ENCODE data around the gene LRRC23.

The LRRC23 gene

DNA sequence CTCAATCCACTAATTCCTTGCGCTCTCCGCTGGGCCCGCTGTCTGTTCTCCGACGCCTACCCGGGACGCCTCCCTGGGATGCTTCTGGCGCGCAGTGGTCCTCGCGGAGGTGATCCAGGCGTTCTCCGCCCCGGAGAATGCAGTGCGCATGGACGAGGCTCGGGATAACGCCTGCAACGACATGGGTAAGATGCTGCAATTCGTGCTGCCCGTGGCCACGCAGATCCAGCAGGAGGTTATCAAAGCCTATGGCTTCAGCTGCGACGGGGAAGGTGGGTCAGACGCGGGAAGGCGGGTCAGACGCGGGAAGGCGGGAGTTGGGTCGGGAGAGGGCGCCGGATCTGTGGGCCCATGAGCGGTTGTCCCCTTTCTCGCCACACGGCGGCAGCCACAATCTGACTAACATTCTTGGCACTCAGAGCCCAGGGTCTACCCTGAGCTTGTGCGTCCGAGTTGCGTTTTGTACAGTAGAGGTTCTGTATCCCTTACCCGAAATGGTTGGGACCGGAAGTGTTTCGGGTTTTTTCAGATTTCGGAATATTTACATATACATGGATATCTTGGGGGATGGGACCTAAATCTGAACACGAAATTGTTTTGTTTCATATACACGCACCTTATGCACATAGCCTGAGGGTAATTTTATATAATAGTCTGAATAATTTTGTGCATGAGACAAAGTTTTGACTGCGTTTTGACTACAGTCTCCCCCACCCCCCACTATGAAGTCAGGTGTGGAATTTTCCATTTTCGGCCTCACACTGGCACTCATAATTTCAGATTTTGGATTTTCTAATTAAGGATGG lies 40.0 kb downstream of the LRRC23 start:
- peak; percentile 93 for DNase-seq

DNA sequence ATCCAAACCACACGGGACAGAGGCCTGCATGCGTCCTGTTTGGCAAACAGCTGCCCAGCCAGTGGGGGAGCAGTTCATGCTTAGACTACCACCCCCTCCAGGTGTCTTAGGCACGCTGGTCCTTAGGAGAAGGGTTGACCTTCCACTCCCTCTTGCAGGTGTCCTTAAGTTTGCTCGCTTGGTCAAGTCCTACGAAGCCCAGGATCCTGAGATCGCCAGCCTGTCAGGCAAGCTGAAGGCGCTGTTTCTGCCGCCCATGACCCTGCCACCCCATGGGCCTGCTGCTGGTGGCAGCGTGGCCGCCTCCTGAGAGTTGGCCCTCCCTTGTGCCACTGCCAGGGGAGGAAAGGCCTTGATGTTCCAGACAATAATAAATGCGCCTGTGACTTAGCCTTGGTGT lies 41.0 kb downstream of the LRRC23 start:
- DNase-seq: no peak

DNA sequence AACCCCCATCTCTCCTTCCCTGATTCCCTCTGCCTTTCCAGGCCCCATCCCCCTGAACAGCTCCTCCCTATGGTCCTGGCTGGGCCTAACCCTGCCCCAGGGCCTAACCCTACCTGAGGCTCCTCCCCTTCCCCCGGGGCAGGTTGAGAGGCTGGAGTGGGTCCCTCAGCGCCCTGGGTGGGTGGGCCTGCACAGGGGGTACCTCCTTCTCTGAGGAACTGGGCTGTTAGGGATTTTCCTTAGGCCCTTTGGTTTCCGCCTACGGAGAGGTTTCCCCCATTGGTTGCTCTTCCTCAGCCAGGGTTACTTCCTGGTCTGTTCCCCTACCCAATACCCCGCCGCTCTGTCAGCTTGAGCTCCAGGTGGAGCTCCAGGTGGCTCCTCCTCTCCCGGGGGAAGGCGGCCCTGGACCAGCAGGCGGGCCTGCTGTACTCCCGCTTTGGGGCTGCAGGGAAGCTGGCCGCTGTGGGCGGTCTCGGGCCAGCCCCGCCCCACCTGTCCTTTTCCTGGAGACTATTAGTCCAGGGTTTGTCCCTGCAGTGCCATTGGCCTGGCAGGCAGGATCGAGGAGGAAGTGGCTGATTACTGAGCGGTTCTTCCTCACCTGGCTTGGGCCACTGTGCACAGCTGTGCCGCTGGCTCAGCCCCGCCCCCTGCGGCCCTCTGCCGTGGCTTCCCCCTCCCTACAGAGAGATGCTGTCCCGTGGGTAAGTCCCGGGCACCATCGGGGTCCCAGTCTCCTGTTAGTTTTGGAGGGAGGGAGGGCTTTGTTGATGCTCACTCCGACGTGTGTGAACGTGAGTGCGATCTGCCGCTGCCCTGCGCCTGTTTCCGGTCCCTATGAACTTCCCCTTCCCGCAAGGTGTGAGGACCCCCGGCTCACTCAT lies 41.7 kb downstream of the LRRC23 start:
- no peak for DNase-seq

DNA sequence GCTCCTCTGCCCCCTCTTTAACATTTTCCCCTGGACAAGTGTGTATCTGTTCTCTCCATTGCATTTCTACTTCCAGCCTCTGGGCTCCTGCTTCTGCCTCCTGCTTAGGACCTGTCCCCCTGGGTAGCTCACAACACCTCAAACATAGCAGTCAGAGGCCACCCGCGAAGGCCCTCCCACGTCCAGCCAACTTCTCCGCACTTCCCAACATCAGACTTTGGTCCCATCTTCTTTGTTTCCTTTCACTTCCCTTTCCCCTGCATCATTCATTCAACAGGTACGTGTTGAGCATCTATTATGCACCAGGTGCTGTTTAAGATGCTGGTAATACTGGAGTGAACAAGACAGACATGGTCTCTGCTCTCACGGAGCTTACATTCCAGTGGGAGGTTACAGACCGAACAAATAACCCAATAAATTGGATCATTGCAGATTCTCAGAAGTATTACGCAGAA lies 42.3 kb downstream of the LRRC23 start:
- DNase-seq: no peak

DNA sequence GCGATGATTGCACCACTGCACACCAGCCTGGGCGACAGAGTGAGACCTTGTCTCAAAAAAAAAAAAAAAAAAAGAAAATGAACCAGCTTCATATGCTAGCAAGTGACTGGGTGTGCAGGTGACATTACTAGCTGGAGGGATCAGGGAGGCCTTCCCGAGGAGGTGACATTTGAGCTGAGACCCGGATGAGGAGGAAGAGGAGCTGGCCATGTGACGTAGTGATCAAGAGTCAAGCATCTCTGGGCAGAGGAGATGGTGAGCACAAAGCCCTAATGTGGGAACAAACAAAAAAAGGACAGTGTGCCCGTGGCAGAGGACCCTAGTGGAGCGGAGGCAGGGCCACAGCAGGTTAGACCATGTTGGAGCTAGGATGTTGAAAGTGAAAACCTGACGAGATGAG lies 43.0 kb downstream of the LRRC23 start:
- DNase-seq: no peak

DNA sequence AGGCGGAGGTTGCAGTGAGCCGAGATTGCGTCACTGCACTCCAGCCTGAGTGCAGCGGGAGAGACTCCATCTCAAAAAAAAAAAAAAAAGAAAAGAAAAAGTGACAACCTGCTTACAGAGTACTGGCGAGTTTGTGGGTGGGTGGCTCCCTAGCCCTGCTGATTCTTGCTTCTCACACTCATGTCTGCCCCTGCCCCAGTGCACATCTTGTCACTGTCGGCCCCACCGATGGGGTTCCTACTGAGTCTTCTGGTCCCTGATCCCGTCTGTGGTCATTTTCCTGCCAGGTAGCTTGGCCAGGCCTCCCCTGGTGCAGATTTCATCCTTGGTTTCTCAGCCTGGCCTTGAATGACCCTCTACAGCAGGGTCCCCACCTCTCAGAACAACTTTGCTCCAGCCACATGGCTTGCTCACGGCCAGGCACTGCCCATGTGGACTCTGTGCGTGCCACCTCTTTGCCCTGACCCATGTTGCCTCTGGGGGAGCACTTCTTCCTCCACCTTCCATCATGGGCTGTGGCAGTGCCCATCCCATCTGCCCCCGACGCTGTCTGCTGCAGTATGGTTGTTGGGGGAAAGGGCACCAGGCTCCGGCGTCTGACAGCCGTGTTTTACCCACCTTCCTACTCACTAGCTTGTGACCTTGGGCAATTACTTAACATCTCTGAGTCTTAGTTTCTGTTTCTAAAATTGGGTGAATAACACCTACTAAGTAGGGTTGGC lies 44.4 kb downstream of the LRRC23 start:
- no peak for DNase-seq

DNA sequence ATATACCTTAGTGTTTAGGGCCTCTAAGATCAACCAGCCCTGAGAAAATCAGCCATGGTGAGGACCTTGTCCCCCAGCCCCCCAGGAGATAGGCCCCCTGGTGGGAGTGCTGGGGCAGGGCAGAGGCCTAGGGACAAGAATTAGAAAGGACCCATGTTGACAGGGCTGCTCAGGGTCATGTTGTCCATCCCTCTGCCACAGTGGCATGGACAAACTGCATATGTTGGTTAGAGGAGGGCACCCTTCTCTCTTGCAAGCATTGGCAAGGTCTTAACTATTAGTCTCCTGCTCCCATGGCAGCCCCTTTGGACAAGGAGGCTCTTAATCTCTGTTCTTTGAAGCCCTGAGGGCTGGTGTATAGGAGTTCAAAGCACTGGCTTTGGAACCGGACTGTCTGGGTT lies 45.8 kb downstream of the LRRC23 start:
- no peak for DNase-seq

DNA sequence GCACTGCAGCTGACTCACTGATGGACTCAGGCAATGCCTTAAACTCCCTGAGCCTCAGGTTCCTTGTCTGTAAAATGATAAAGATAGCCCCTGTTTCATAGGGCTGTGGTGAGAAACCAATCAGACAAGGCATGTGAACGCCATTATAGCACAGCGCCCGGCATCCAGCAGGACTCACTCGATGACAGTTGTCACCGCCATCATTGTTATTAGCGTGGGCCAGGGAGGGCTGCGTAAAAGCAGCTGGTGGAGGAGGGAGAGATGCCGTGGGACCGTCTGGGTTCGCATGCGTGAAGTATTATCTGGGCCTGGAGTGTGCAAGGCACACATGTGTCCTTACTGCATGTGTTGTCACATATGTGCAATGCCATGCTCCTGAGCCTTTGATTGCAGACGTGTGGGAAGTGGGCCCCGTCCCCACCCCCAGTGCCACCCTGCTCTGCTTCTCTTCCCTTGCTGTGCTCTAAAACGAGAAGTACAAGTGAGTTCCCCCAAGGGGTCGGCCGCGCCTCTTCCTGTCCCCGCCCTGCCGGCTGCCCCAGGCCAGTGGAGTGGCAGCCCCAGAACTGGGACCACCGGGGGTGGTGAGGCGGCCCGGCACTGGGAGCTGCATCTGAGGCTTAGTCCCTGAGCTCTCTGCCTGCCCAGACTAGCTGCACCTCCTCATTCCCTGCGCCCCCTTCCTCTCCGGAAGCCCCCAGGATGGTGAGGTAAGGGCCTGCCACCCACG lies 46.4 kb downstream of the LRRC23 start, which contains the start of gene PTPN6:
Gene PTPN6, plus strand, starts transcription at position 546 of the 730 bp plus-strand sequence. Its CDS starts 157 bp downstream, at position 703.
- no peak for DNase-seq

DNA sequence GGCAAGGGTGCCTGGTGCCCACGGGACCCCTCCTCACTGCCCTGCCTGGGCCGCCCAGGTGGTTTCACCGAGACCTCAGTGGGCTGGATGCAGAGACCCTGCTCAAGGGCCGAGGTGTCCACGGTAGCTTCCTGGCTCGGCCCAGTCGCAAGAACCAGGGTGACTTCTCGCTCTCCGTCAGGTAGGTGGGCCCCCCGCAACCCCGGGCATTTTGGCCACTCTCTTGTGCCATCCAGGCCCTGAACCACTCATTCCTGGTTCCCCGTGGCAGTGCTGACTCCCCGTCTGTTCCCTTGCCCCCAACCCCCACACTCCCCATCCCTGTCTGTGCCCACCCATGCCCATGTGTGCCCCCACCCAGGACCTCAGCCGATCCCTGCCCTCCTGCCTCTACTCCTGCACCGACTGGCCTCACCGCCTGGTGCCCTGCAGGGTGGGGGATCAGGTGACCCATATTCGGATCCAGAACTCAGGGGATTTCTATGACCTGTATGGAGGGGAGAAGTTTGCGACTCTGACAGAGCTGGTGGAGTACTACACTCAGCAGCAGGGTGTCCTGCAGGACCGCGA lies 47.0 kb downstream of the LRRC23 start:
- DNase-seq: no peak

DNA sequence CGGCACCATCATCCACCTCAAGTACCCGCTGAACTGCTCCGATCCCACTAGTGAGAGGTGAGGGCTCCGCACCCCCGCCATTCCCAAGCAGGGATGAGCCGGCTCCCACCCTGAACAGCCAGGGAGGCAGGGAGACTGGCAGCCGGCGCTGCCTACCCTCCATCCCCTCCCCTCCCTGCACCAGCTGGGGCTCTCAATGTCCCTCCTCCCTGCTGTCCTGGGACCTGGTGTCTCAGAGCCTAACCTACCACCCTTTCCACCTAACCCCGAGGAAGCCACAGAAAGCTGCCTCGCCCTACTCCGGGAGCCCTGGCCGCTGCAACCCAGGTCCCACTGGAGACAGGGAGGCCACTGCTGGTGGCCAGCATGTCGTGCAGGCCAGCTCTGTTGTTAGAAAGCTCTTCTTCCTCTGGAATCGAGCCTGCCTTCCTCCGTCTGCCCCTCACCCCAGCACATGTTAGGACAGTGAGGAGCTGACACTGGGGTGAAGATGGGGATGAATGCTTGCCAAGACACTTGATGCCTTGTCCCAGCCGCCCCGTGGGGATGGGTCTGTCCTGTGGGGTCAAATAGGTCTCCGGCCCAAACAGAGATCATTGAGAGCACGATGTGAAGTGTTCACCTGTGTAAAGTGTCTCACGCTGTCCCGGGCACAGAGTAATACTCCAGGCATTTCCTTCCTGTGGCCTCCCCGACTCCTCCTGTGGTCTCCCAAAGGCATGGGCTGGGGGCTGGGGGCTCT lies 47.7 kb downstream of the LRRC23 start:
- no peak for DNase-seq

DNA sequence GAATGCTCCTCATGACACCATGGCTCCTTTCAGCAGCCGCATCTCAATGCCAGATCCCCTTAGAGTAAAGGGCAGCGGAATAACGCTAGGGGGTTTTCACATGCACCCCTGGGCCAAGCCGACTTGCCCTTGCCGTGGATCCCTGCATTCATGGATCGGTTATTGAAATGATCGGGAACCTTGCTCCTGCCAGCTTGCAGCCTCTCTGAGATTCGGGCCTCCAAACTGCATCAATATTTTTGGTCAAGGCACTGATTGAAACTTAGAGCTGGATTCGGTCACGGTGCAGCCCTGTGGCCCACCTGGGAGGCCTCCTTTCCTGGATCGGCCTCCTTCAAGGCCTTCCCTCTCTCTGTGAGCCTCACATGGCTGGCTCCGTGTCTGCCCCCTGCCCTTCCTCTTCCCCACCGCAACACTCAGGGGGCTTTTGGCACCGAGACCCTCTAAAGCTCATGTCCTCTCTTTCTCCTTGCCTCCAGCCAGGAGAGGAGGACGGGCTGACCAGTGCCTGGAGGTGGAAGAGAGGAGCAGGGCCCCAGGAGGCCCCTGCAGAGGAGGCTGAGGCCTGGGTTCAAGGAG lies 48.3 kb downstream of the LRRC23 start:
- no peak for DNase-seq

DNA sequence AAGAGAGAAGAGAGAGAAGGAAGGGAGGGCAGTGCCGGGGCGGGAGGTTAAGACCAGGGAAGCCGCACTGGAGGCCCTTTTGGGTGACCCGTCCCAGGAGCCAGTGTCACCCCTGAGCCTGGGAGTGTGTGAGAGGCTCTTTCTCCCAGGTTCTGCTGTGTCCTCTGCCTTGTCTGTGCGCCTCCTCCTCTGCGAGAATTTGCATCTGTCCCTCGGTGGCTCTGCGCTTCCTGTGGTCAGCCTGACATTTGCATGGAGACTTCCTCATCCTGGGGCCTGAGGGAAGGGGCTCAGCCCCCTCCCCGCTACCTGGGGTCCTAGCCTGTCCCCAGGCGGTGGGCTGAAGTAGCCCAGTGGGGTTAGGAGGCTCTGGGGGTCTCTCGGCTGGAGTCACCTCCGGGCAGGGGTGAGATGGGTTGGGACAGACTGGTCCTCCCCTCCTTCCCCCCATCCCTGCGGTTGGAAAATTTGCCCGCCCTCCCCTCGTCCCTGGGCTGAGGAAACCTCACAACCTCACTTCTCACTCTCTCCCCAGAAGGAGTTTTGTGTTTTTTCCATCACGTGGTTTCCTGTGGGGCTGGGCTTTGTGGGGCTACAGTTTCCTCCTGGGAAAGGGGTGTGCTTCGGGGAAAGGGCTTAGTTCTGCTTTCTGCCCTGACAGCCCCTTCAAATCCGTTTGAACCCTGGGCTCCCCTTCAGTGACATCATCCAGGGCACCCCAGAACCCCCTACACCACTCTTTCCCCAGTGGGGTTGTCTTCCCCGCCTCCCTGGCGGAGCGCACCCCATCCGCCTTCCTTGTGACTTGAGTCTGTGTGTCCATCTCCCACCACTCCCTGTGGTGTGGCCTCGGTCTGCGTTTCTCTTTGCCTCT lies 49.1 kb downstream of the LRRC23 start:
- peak; percentile 75 for DNase-seq

DNA sequence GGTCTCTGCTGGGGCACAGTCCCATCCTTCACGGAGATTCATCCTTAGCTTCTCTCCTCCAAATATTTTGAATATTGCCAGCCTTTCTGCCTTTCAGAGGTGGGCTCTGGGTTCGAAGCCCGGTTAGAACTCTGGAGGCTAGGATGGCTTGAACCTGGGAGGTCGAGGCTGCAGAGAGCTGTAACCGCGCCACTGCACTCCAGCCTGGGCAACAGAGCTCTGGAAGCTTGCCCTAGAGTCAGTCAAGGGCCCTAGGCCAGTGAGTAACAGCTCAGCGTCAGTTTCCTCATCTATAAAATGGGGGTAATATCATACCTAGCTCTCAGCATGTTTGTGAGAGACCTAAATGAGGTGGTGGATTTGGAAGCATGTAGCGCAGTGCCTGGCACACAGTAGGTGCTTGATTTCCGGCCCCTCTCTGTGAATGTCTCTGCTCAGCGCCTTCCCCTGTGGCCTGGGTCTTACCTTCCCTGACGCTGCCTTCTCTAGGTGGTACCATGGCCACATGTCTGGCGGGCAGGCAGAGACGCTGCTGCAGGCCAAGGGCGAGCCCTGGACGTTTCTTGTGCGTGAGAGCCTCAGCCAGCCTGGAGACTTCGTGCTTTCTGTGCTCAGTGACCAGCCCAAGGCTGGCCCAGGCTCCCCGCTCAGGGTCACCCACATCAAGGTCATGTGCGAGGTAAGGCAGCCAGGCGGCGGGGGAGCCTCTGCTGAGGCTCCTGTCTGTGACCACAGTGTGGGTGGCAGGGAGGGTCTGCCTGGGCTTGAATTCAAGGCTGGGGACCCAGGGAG lies 49.9 kb downstream of the LRRC23 start:
- DNase-seq: no peak

DNA sequence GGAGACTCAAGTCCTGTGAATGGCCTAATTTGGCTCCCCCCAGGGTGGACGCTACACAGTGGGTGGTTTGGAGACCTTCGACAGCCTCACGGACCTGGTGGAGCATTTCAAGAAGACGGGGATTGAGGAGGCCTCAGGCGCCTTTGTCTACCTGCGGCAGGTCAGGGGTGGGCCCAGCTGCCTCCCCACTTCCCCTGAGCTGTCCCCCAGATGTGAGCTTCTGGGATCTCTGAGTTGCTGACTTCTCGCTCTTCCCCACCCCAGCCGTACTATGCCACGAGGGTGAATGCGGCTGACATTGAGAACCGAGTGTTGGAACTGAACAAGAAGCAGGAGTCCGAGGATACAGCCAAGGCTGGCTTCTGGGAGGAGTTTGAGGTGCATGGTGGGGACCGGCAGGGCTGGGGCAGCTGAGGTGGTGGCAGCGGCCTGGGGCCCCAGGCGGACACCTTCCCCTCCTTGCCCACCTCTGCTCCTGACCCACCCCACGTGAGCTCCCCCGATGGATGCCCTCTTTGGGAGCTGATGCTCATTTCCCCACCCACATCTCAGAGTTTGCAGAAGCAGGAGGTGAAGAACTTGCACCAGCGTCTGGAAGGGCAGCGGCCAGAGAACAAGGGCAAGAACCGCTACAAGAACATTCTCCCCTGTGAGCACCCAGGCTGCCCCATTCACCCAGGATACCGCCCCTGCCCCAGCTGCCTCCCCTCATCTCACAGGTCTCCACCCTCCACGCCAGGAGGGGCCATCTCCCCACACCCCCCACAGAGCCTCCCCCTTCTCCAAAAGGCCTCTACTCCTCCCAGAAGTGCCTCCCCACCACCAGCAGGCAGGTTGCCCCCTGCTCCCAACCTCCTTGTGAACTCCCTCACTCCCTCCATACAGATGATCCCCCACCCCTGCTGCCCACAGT lies 50.7 kb downstream of the LRRC23 start:
- no peak for DNase-seq

DNA sequence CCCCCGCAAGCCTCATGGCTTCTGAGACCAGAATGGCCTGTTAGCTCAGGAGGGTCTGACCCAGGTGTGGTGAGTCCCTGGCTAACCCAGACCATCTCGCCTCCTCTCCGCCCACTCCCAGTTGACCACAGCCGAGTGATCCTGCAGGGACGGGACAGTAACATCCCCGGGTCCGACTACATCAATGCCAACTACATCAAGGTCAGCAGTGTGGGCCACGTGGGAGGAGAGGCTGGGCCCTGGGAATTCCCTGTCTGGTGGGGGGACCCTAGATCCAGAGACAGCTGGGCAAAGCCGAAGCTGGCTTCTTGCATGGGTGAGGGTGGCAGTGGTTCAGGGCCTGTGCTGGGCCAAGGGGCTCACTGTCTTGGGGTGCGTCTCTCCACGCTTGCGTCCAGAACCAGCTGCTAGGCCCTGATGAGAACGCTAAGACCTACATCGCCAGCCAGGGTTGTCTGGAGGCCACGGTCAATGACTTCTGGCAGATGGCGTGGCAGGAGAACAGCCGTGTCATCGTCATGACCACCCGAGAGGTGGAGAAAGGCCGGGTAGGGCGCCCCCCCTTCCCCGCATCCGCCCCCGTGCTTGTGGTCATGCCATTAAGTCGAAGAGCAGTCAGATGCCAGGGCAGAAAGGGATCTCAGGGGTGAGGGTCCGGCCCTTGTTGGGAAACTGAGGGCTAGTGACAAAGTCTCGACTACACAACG lies 51.6 kb downstream of the LRRC23 start:
- DNase-seq: no peak

DNA sequence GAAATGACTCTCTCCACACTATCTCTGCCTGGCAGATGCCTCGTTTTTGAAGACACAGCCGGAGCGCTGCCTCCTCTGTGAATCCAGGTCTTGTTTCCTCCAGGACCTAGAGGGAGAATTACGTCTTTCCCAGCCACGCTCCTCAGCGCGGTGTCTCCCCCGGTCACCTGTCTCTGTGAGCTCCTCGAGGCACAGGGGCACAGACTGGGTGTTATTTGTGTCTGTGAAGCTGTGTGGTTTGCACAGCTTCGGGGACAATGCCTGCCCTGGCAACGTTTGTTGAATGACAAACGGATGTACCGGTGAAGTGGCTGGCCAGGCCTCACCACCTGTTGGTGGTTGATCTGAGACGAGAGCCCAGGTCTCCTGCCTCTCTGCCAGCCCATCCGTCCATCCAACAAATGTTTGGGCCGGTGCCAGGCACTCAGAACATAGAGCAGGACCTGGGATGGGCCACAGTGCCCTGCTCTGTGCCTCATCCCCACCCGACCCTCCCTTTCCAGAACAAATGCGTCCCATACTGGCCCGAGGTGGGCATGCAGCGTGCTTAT lies 52.6 kb downstream of the LRRC23 start:
- no peak for DNase-seq

All from fibroblast of skin of right quadriceps (primary cell).